Kidney (tissue), 14 donors: ENCODE results near the gene AQP12A. TPM values are rescaled to one million over a fixed set of nuclear protein-coding genes. Genes with fewer than 3 reads are reported as not detected.

Experiments used
- DNase-seq, 5 donors: peaks; one replicate each; pipeline ENCODE4 v3.0.0-alpha.2; 2013 to 2020
- FAIRE-seq: peaks from 2 replicates; lab custom pipeline; 2012; peaks lifted over from hg19 to GRCh38; lab: Jason Lieb, UNC
- H3K27ac ChIP-seq, 2 donors: one replicate each; pipeline ENCODE4 v1.7.0; 2013; ENCODE audit warnings: low read depth in 2 of 2, low read length in 2 of 2, inconsistent platforms in 1 of 2
- H3K27me3 ChIP-seq: one replicate; pipeline ENCODE4 v1.7.1; 2013; ENCODE audit warnings: low read length, inconsistent platforms; ENCODE audit not compliant: control insufficient read depth, insufficient read depth
- H3K36me3 ChIP-seq, 3 donors: one replicate each; pipeline versions ENCODE4 v1.7.0 to v1.7.1; 2013; ENCODE audit warnings: low read length in 3 of 3, control low read depth in 1 of 3, inconsistent platforms in 1 of 3; ENCODE audit not compliant: insufficient read depth in 3 of 3, control insufficient read depth in 2 of 3
- H3K4me1 ChIP-seq, 3 donors: one replicate each; pipeline versions ENCODE4 v1.7.0 to v1.7.1; 2013; ENCODE audit warnings: low read length in 3 of 3, inconsistent platforms in 1 of 3, low read depth in 1 of 3; ENCODE audit not compliant: control insufficient read depth in 2 of 3, insufficient read depth in 2 of 3
- H3K4me3 ChIP-seq, 3 donors: one replicate each; pipeline versions ENCODE4 v1.7.0 to v1.8.1; 2013; ENCODE audit warnings: low read length in 3 of 3, control low read depth in 1 of 3, inconsistent platforms in 1 of 3
- H3K9ac ChIP-seq, 3 donors: one replicate each; pipeline versions ENCODE4 v1.7.0 to v1.7.1; 2013; ENCODE audit warnings: low read length in 3 of 3, control low read depth in 1 of 3, inconsistent platforms in 1 of 3
- H3K9me3 ChIP-seq, 3 donors: one replicate each; pipeline versions ENCODE4 v1.7.0 to v1.7.1; 2013; ENCODE audit warnings: low read length in 3 of 3, control low read depth in 1 of 3, inconsistent platforms in 1 of 3; ENCODE audit not compliant: control insufficient read depth in 2 of 3, insufficient read depth in 1 of 3
- intact Hi-C: fragments of 100-400 bp; cut with DNase I; formaldehyde crosslinking; loops from one replicate; pipeline ENCODE4 v1.11.1; 2022
- polyA plus RNA-seq: library from polyadenylated mRNA; stranded (reverse); fragments of 350-450 nt; fragmentation: Illumina TruSeq; extraction: RNeasy Lipid Tissue Mini Kit (QIAGEN cat#74804); gene quantifications from one replicate; pipeline ENCODE4 v1.2.3, GENCODE V29; 2014; ENCODE audit warnings: low read depth, low replicate concordance; ENCODE audit not compliant: insufficient read depth
- total RNA-seq: library from RNA; stranded (reverse); fragmentation: NEBNext Ultra II Directional; extraction: Animal tissue kit (Norgen Biotek cat#: 25700); gene quantifications from one replicate; pipeline ENCODE4 v1.2.1, GENCODE V29; 2021
- TF ChIP-seq, protein P1 (sequence below): IDR thresholded peaks from 3 replicates; pipeline ENCODE4 v1.5.1; 2012; ENCODE audit warnings: mild to moderate bottlenecking, moderate library complexity, borderline replicate concordance; ENCODE audit not compliant: insufficient read depth; ENCODE audit errors: extremely low read depth
- donor health status: control.
- donor health status: control.
- donor health status: control.
- donor health status: control.
- donor health status: control.
- donor health status: DM: yes; HTN: yes; CAD: no.
- donor health status: Normal renal cell carcinoma (clear cell type).

The AQP12A gene
- total and polyA plus RNA-seq, 2 donors from 2014 or later = not detected

DNA sequence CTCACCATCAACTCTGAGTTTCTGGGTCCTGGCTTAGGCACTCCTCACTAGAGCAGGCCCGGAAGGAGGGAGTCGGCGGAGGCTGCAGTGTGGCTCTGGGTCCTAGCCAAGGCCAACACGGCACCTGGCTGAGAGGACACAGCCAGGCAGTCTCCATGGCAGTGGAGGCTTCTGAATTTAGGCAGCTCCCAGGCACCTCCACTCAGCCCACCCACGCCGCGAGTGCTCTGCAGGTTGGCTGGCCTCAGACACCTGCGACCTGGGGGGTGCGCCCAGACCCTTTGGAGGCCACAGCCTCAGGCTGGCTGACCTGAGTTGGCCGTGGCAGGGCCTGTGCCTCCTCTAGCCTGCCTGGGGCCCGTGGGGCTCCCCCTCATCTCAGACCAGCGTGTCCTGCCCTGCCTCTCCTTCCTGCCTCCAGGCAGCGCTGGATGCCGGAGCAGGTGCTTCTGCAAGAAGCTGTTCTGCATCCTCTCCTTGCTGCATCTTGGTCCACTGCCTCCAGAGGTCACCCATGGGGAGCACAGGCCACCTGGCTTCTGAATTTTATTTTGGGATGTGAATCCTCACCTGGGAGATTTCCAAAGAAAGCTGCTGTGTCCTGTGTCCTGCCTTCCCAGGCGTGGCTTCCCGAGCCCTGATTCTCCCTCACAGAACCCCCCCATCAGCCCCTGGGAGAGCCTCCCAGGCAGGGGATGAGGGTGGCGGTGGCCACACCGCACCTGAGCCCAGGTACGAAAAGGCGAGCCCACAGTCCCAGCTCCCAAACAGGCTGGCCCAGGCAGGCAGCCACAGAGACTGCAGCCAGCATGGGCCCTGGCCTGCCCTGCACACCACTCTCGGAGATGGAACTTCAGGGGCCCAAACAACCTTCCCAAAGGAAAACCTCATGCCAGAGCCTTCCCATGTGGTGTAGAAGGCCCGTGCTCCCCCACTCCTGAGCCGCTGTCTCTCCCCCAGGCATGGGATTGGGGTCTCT lies 23.4 kb downstream of the AQP12A start:
- Histone ChIP-seq H3K27me3 (no peaks in the 10 kb centered on the region), H3K4me3 (no peak overlapping the region), H3K27ac (no peak overlapping the region), H3K9ac (no peak overlapping the region), H3K4me1 (no peaks in the 10 kb centered on the region), H3K36me3 (no peaks in the 10 kb centered on the region), H3K9me3 (no peaks in the 10 kb centered on the region)
- TF ChIP-seq, protein P1, sequence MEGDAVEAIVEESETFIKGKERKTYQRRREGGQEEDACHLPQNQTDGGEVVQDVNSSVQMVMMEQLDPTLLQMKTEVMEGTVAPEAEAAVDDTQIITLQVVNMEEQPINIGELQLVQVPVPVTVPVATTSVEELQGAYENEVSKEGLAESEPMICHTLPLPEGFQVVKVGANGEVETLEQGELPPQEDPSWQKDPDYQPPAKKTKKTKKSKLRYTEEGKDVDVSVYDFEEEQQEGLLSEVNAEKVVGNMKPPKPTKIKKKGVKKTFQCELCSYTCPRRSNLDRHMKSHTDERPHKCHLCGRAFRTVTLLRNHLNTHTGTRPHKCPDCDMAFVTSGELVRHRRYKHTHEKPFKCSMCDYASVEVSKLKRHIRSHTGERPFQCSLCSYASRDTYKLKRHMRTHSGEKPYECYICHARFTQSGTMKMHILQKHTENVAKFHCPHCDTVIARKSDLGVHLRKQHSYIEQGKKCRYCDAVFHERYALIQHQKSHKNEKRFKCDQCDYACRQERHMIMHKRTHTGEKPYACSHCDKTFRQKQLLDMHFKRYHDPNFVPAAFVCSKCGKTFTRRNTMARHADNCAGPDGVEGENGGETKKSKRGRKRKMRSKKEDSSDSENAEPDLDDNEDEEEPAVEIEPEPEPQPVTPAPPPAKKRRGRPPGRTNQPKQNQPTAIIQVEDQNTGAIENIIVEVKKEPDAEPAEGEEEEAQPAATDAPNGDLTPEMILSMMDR = no peak
- intact Hi-C loops = no loop called here
- DNase-seq = peak in 1 of 5 donors; percentile 60
- no peak for FAIRE-seq

DNA sequence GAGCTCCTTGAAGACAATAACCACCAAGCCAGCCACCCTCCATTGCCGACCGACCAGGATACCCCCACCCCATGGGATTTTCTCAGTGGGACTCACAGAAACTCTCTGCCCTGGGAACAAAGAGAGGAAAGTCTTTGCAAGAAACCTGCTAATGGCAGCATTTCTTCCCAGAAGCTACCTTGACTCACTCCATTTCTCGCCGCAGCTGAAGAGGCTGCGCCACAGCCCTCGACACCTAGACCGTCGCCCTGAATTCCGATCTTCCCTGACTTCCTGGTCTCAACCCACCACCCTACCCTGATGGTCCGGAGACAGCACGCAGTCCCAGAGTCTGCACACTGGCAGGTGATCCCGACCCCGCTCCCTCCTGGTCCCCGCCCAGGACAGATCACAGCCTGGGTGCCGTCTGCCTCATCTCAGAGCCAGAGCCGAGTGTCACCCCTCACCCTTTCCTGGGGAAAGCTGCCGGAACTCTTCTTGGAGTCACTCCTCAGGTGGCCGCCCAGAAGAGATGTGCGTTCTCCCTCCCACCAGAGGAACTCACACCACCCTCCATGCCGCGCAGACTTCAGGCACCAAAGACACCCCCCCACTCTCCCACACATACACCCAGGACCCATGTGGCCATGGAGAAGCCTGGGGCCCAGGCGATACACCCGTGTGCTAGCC lies 24.6 kb downstream of the AQP12A start:
- FAIRE-seq (no peak), DNase-seq (peak in 1 of 5 donors; percentile 51)
- H3K9me3 ChIP-seq = no peaks in the 10 kb centered on the region
- H3K36me3 ChIP-seq = no peaks in the 10 kb centered on the region
- H3K27me3 ChIP-seq = no peaks in the 10 kb centered on the region
- TF ChIP-seq, protein P1 = no peak
- no peaks in the 10 kb centered on the region for H3K4me1 ChIP-seq
- no peak overlapping the region for H3K9ac ChIP-seq
- intact Hi-C loops = no loop called here
- H3K27ac ChIP-seq = no peak overlapping the region
- H3K4me3 ChIP-seq = no peak overlapping the region

DNA sequence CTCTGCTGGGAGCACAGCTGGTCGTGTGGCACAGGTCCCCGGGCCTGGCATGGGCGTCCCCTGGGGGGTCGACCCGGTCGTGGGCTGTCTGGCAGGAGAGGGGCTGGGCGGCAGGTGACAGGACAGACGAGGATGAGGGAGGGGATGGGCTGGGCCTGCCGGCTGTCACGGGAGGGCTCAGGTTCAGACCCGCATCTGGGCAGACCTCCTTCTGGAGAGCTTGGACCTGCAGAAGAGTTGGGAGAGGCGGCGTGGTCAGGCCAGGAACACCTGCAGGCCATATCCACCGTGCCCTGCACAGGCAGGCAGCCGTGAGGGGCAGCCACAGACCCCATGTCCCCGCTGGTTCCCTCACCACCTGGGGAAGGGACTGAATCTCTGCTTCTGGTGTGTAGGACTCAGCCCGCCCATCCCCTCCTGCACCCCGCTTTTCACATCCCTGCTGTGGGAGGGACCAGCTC lies 25.5 kb downstream of the AQP12A start:
- intact Hi-C loops = no loop called here
- TF ChIP-seq, protein P1 = no peak
- Histone ChIP-seq H3K36me3 (no peaks in the 10 kb centered on the region), H3K4me1 (no peaks in the 10 kb centered on the region), H3K4me3 (no peak overlapping the region), H3K9ac (no peak overlapping the region), H3K9me3 (no peaks in the 10 kb centered on the region), H3K27ac (no peak overlapping the region), H3K27me3 (no peaks in the 10 kb centered on the region)
- no peak for FAIRE-seq
- DNase-seq = peak in 1 of 5 donors; percentile 70
